H9 (cell line): ENCODE results near the gene SLC45A1. TPM values are rescaled to one million over a fixed set of nuclear protein-coding genes. Genes with fewer than 3 reads are reported as not detected.
A peak's percentile ranks its signal among the peaks of the same experiment; 100 is the strongest.

Experiments used
- DNase-seq: peaks from one replicate; pipeline ENCODE4 v3.0.0-alpha.2; 2017
- H2AFZ ChIP-seq: one replicate; pipeline ENCODE4 v1.6.1; 2013; ENCODE audit warnings: mild to moderate bottlenecking, low read length, control low read depth, moderate library complexity
- H2AK5ac ChIP-seq: 2 replicates; pipeline ENCODE4 v1.6.1; 2013; ENCODE audit warnings: low read length, control low read depth, mixed read lengths; ENCODE audit not compliant: insufficient read length
- H2BK120ac ChIP-seq: one replicate; pipeline ENCODE4 v1.6.1; 2013; ENCODE audit warnings: low read depth, mild to moderate bottlenecking, low read length, control low read depth, inconsistent platforms; ENCODE audit not compliant: poor library complexity, severe bottlenecking
- H2BK12ac ChIP-seq: 2 replicates; pipeline ENCODE4 v1.6.1; 2013; ENCODE audit warnings: low read length, control low read depth, mixed read lengths, low read depth; ENCODE audit not compliant: insufficient read length
- H2BK15ac ChIP-seq: 2 replicates; pipeline ENCODE4 v1.6.1; 2013; ENCODE audit warnings: low read depth, low read length, control low read depth
- H2BK20ac ChIP-seq: one replicate; pipeline ENCODE4 v1.6.1; 2013; ENCODE audit warnings: low read depth, mild to moderate bottlenecking, low read length, control low read depth, inconsistent platforms; ENCODE audit not compliant: poor library complexity, severe bottlenecking
- H2BK5ac ChIP-seq: 2 replicates; pipeline ENCODE4 v1.6.1; 2013; ENCODE audit warnings: low read length, control low read depth, mixed read lengths; ENCODE audit not compliant: insufficient read length
- H3K14ac ChIP-seq: 2 replicates; pipeline ENCODE4 v1.6.1; 2013; ENCODE audit warnings: low read length, control low read depth; ENCODE audit not compliant: insufficient read depth
- H3K18ac ChIP-seq: 2 replicates; pipeline ENCODE4 v1.6.1; 2013; ENCODE audit warnings: low read depth, mild to moderate bottlenecking, mixed read lengths, low read length, control low read depth; ENCODE audit not compliant: insufficient read length
- H3K23ac ChIP-seq: 2 replicates; pipeline ENCODE4 v1.6.1; 2013; ENCODE audit warnings: low read length, control low read depth, mixed read lengths, low read depth; ENCODE audit not compliant: insufficient read length
- H3K23me2 ChIP-seq: 2 replicates; pipeline ENCODE4 v1.6.1; 2013; ENCODE audit warnings: low read depth, mild to moderate bottlenecking, mixed read lengths, low read length, control low read depth; ENCODE audit not compliant: insufficient read length, poor library complexity, severe bottlenecking
- H3K27ac ChIP-seq: 2 replicates; pipeline ENCODE4 v1.5.1; 2013; ENCODE audit warnings: low read length, control low read depth, mixed read lengths, low read depth; ENCODE audit not compliant: insufficient read length
- H3K27me3 ChIP-seq: 2 replicates; pipeline ENCODE4 v1.6.1; 2013; ENCODE audit warnings: low read length, control low read depth, inconsistent platforms; ENCODE audit not compliant: insufficient read depth
- H3K4ac ChIP-seq: 2 replicates; pipeline ENCODE4 v1.6.1; 2013; ENCODE audit warnings: low read depth, mild to moderate bottlenecking, control low read depth, inconsistent platforms, low read length, moderate library complexity
- H3K4me1 ChIP-seq: 2 replicates; pipeline ENCODE4 v1.6.1; 2013; ENCODE audit warnings: low read length, control low read depth, inconsistent platforms; ENCODE audit not compliant: insufficient read depth
- H3K4me2 ChIP-seq: 2 replicates; pipeline ENCODE4 v1.6.1; 2013; ENCODE audit warnings: low read length, control low read depth, mixed read lengths; ENCODE audit not compliant: insufficient read length, insufficient read depth
- H3K56ac ChIP-seq: 2 replicates; pipeline ENCODE4 v1.6.1; 2013; ENCODE audit warnings: low read depth, mild to moderate bottlenecking, mixed read lengths, low read length, control low read depth; ENCODE audit not compliant: insufficient read length
- H3K79me1 ChIP-seq: 2 replicates; pipeline ENCODE4 v1.6.1; 2013; ENCODE audit warnings: low read depth, mild to moderate bottlenecking, moderate library complexity, low read length, control low read depth, inconsistent platforms; ENCODE audit not compliant: insufficient read depth, poor library complexity, severe bottlenecking
- H3K79me2 ChIP-seq: 2 replicates; pipeline ENCODE4 v1.6.1; 2013; ENCODE audit warnings: low read length, control low read depth, inconsistent platforms; ENCODE audit not compliant: insufficient read depth
- H3K9ac ChIP-seq: 2 replicates; pipeline ENCODE4 v1.6.1; 2013; ENCODE audit warnings: low read length, control low read depth, mixed read lengths; ENCODE audit not compliant: insufficient read length; ENCODE audit errors: extremely low read depth
- H3K9me3 ChIP-seq: one replicate; pipeline ENCODE4 v1.6.1; 2013; ENCODE audit warnings: low read depth, low read length, inconsistent platforms; ENCODE audit not compliant: control insufficient read depth
- H3T11ph ChIP-seq: one replicate; pipeline ENCODE4 v1.6.1; 2013; ENCODE audit warnings: mild to moderate bottlenecking, low read length, control low read depth, inconsistent platforms
- H4K20me1 ChIP-seq: one replicate; pipeline ENCODE4 v1.6.1; 2013; ENCODE audit not compliant: control insufficient read depth, insufficient read length, insufficient read depth
- H4K5ac ChIP-seq: 2 replicates; pipeline ENCODE4 v1.6.1; 2013; ENCODE audit warnings: low read depth, mild to moderate bottlenecking, mixed read lengths, low read length, control low read depth; ENCODE audit not compliant: insufficient read length
- H4K8ac ChIP-seq: replicated peaks from 2 replicates; pipeline ENCODE4 v1.6.1; 2013; ENCODE audit warnings: low read length, control low read depth, mixed read lengths, low read depth; ENCODE audit not compliant: insufficient read length
- H4K91ac ChIP-seq: 2 replicates; pipeline ENCODE4 v1.6.1; 2013; ENCODE audit warnings: low read depth, mild to moderate bottlenecking, moderate library complexity, mixed read lengths, low read length, control low read depth; ENCODE audit not compliant: insufficient read length
- H3K27ac Mint-ChIP-seq, 3 experiments: 2 replicates in 2 of 3; 3 replicates in 1 of 3; pipeline ENCODE4 v1.8.0; 2020 to 2021; ENCODE audit warnings: mixed read lengths in 3 of 3, mild to moderate bottlenecking in 1 of 3, moderate library complexity in 1 of 3
- H3K27me3 Mint-ChIP-seq: 2 replicates; pipeline ENCODE4 v1.8.0; 2021; ENCODE audit warnings: low read depth, mild to moderate bottlenecking, moderate library complexity, mixed read lengths
- H3K36me3 Mint-ChIP-seq, 3 experiments: 2 replicates in 2 of 3; 3 replicates in 1 of 3; pipeline ENCODE4 v1.8.0; 2020 to 2021; ENCODE audit warnings: low read depth in 3 of 3, mixed read lengths in 3 of 3; ENCODE audit not compliant: insufficient read depth in 1 of 3
- H3K4me1 Mint-ChIP-seq, 2 experiments: 2 replicates each; pipeline ENCODE4 v1.8.0; 2020; ENCODE audit warnings: mixed read lengths in 2 of 2
- H3K4me3 Mint-ChIP-seq, 2 experiments: 2 replicates in 1 of 2; 3 replicates in 1 of 2; pipeline ENCODE4 v1.8.0; 2020 to 2021; ENCODE audit warnings: mild to moderate bottlenecking in 2 of 2, mixed read lengths in 2 of 2, moderate library complexity in 1 of 2
- H3K9me3 Mint-ChIP-seq, 2 experiments: 2 replicates in 1 of 2; 3 replicates in 1 of 2; pipeline ENCODE4 v1.8.0; 2020; ENCODE audit warnings: mild to moderate bottlenecking in 2 of 2, mixed read lengths in 2 of 2, moderate library complexity in 1 of 2
- CTCF ChIP-seq: fragments of 200-600 bp; sonication (generic); conservative IDR thresholded peaks from 3 replicates; pipeline ENCODE4 v1.8.0; 2021; ENCODE audit warnings: antibody characterized with exemption, mild to moderate bottlenecking
- WGBS: extraction: QIAGEN DNeasy Blood & Tissue Kit; methylation state at CpG from one replicate; pipeline ENCODE4 v1.1.7; 2013; ENCODE audit warnings: missing lambda C conversion rate, low lambda C conversion rate, mixed read lengths; ENCODE audit not compliant: insufficient read length; ENCODE audit errors: extremely low coverage; 5-methylcytosine and 5-hydroxymethylcytosine counted together
- total RNA-seq: library from RNA; stranded (reverse); gene quantifications from 2 replicates; pipeline ENCODE4 v1.2.1, GENCODE V29; 2021

Gene SLC45A1
- total RNA-seq, 1 experiment from 2014 or later: 0.63 TPM

- Histone ChIP-seq H3K27ac (no peak overlapping the region), H4K20me1 (no peaks in the 10 kb centered on the region), H3K56ac (no peak overlapping the region), H3K9ac (no peak overlapping the region), H3K27me3 (no peaks in the 10 kb centered on the region), H4K91ac (no peak overlapping the region), H3K14ac (0 out of 2 replicates have a peak overlapping the region, but pooled peaks have one; percentile 8), H3T11ph (no peak overlapping the region), H3K23ac (no peak overlapping the region), H3K4me2 (no peak overlapping the region), H2BK20ac (no peak overlapping the region), H4K5ac (no peak overlapping the region), H2AFZ (no peak overlapping the region), H2BK5ac (no peak overlapping the region), H2BK12ac (no peak overlapping the region), H3K4me1 (peaks cover 18% of the 10 kb centered on the region; the same call in 1 of the 2 replicates), H3K23me2 (no peaks in the 10 kb centered on the region), H3K18ac (no peak overlapping the region), H3K9me3 (no peaks in the 10 kb centered on the region), H2BK15ac (no peak overlapping the region), H2BK120ac (no peak overlapping the region), H2AK5ac (no peak overlapping the region), H3K4ac (no peak overlapping the region), H3K79me2 (peaks cover 2% of the 10 kb centered on the region; the same call in 1 of the 2 replicates), H4K8ac (no peak overlapping the region), H3K79me1 (peaks cover 8% of the 10 kb centered on the region)
- WGBS: no CpG with 5 or more reads among the region's 5 CpGs
- H3K36me3 Mint-ChIP-seq: peaks cover 0 to 3% (median 0%) of the 10 kb centered on the region in 3 experiments; a peak in 3 of 7 replicates
- no peak for DNase-seq
- H3K4me3 Mint-ChIP-seq: peak overlapping the region in 1 of 2 experiments; percentile 34; a peak in 1 of 5 replicates
- H3K27ac Mint-ChIP-seq: peak overlapping the region; percentile 56 to 90 (median 71); a peak in 5 of 7 replicates
- no peaks in the 10 kb centered on the region for H3K9me3 Mint-ChIP-seq
- peaks cover 69 to 77% of the 10 kb centered on the region in 2 experiments for H3K4me1 Mint-ChIP-seq
- TF ChIP-seq CTCF: no peak
- no peaks in the 10 kb centered on the region for H3K27me3 Mint-ChIP-seq
Measured at GRCh38 chr1:8374356-8374755, 56.4 kb downstream of the SLC45A1 start.
